ENCODE data around the gene INSIG1. TPM values are rescaled to one million over a fixed set of nuclear protein-coding genes. Genes with fewer than 3 reads are reported as not detected.

Gene INSIG1
- total and polyA plus RNA-seq, 2 donors (not counting 3 experiments of a cell fraction or from before 2014, with no cell fraction given), result 79.3 to 102 TPM

- intact Hi-C loops (cut with micrococcal nuclease) (loop anchor here (2.0 to 5.0 kb wide), 2 partner anchors 21 to 328 kb away; no protein-coding TSS in a partner anchor), dilution Hi-C loops (cut with MboI; ENCODE audit: extremely low pct_ligation_motif_present, low sequenced_read_pairs) (no loop called here)
- DNase-seq (ENCODE audit: low read depth, low spot score) (no peak), FAIRE-seq (no peak)
- no peak overlapping the region for H3K27ac ChIP-seq (ENCODE audit: insufficient read depth, low read depth, low read length)
- H3K4me1 ChIP-seq (ENCODE audit: control insufficient read depth, extremely low read depth, insufficient read depth, low read length), result peaks cover 12% of the 10 kb centered on the region
- no peak overlapping the region for H3K4me2 ChIP-seq (ENCODE audit: insufficient read depth, low read length)
- no peak for TF ChIP-seq GATA2 (IDR thresholded peaks at IDR 0.05; ENCODE audit: insufficient read depth, insufficient read length, low read depth, low read length)
- BruUV-seq (replicated peaks), result no TSS peak
- CTCF ChIA-PET, result no interaction called here
- no peaks in the 10 kb centered on the region for H3K79me2 ChIP-seq (ENCODE audit: control insufficient read depth, insufficient read depth, low read length)
- H3K36me3 ChIP-seq (ENCODE audit: control insufficient read depth in 2 of 2, extremely low read depth in 1 of 2, insufficient read depth in 2 of 2, low read length in 2 of 2), result no peaks in the 10 kb centered on the region
- no peak overlapping the region for H3K9ac ChIP-seq (replicated peaks; ENCODE audit: extremely low read depth, insufficient read depth, low read length)
- POLR2A ChIA-PET, result no interaction called here
- no peaks in the 10 kb centered on the region for H3K9me1 ChIP-seq (replicated peaks; ENCODE audit: control insufficient read depth, extremely low read depth, insufficient read depth, low read length)
- no peak overlapping the region for H2AFZ ChIP-seq (ENCODE audit: low read depth, low read length)
- H3K27me3 ChIP-seq (ENCODE audit: control insufficient read depth in 2 of 2, insufficient read depth in 2 of 2, low read length in 2 of 2), result no peaks in the 10 kb centered on the region
- H3K9me3 ChIP-seq (replicated peaks; ENCODE audit: control insufficient read depth, insufficient read depth, low read length), result no peaks in the 10 kb centered on the region
- H4K20me1 ChIP-seq (replicated peaks; ENCODE audit: control insufficient read depth, extremely low read depth, insufficient read depth, low read length), result no peaks in the 10 kb centered on the region
- no peak overlapping the region for H3K4me3 ChIP-seq (replicated peaks in 1 of 3; ENCODE audit: insufficient read depth in 1 of 3, low read depth in 1 of 3, low read length in 3 of 3)
Measured at GRCh38 chr7:155255621-155256020, 42.1 kb upstream of the INSIG1 start.

GRCh38 chr7:155256081-155256760 is 41.5 kb upstream of the INSIG1 start:
- Histone ChIP-seq H3K4me2 (ENCODE audit: insufficient read depth, low read length) (no peak overlapping the region), H2AFZ (ENCODE audit: low read depth, low read length) (no peak overlapping the region), H3K9ac (replicated peaks; ENCODE audit: extremely low read depth, insufficient read depth, low read length) (no peak overlapping the region), H4K20me1 (replicated peaks; ENCODE audit: control insufficient read depth, extremely low read depth, insufficient read depth, low read length) (no peaks in the 10 kb centered on the region), H3K9me3 (replicated peaks; ENCODE audit: control insufficient read depth, insufficient read depth, low read length) (no peaks in the 10 kb centered on the region), H3K9me1 (replicated peaks; ENCODE audit: control insufficient read depth, extremely low read depth, insufficient read depth, low read length) (no peaks in the 10 kb centered on the region), H3K4me1 (ENCODE audit: control insufficient read depth, extremely low read depth, insufficient read depth, low read length) (peaks cover 12% of the 10 kb centered on the region), H3K4me3 (replicated peaks in 1 of 3; ENCODE audit: insufficient read depth in 1 of 3, low read depth in 1 of 3, low read length in 3 of 3) (no peak overlapping the region), H3K27ac (ENCODE audit: insufficient read depth, low read depth, low read length) (no peak overlapping the region), H3K27me3 (ENCODE audit: control insufficient read depth in 2 of 2, insufficient read depth in 2 of 2, low read length in 2 of 2) (no peaks in the 10 kb centered on the region), H3K79me2 (ENCODE audit: control insufficient read depth, insufficient read depth, low read length) (no peaks in the 10 kb centered on the region), H3K36me3 (ENCODE audit: control insufficient read depth in 2 of 2, extremely low read depth in 1 of 2, insufficient read depth in 2 of 2, low read length in 2 of 2) (no peaks in the 10 kb centered on the region)
- no peak for FAIRE-seq
- intact Hi-C loops (cut with micrococcal nuclease), result loop anchor here (2.0 to 5.0 kb wide), 2 partner anchors 21 to 329 kb away; no protein-coding TSS in a partner anchor
- ChIA-PET POLR2A (no interaction called here), CTCF (interaction anchor here (1.3 kb wide), 1 partner anchor 18 kb away, joined by 3 read pairs; no protein-coding TSS in a partner anchor)
- dilution Hi-C loops (cut with MboI; ENCODE audit: extremely low pct_ligation_motif_present, low sequenced_read_pairs), result no loop called here
- no peak for DNase-seq (ENCODE audit: low read depth, low spot score)
- TF ChIP-seq POLR2AphosphoS5 (IDR thresholded peaks at IDR 0.05; ENCODE audit: insufficient read depth, low read depth, low read length), result no peak
- TF ChIP-seq GATA2 (IDR thresholded peaks at IDR 0.05; ENCODE audit: insufficient read depth, insufficient read length, low read depth, low read length), result no peak
- no peak for TF ChIP-seq POLR2A (IDR thresholded peaks at IDR 0.05; ENCODE audit: low read depth, low read length)
- no peak for TF ChIP-seq CTCF (IDR thresholded peaks at IDR 0.05; ENCODE audit: extremely low read depth in 1 of 2, insufficient read depth in 1 of 2, low read depth in 1 of 2, low read length in 2 of 2)
- no peak for TF ChIP-seq MAX (IDR thresholded peaks at IDR 0.05; ENCODE audit: insufficient read depth, insufficient read length)
- TF ChIP-seq JUN (IDR thresholded peaks at IDR 0.05; ENCODE audit: borderline replicate concordance, insufficient read depth, insufficient read length, low read depth), result no peak
- TF ChIP-seq MYC (IDR thresholded peaks at IDR 0.05; ENCODE audit: low read depth, low read length), result no peak
- TF ChIP-seq EZH2 (IDR thresholded peaks at IDR 0.05; ENCODE audit: borderline replicate concordance, low read depth, low read length, severe bottlenecking), result no peak
- no peak for TF ChIP-seq FOS (IDR thresholded peaks at IDR 0.05; ENCODE audit: borderline replicate concordance, insufficient read depth, low read length)
- BruUV-seq (replicated peaks), result no TSS peak
